Spleen (tissue), 7 donors: ENCODE results near the gene NLGN1.

ENCODE experiments used
- CTCF ChIP-seq, 11 experiments: fragments of 200-600 bp in 7 of 11; fragments of 450-650 bp in 4 of 11; sonication (generic) in 4 of 11; IDR thresholded peaks in 8 of 11; conservative IDR thresholded peaks in 3 of 11; 1 replicate in 7 of 11; 2 replicates in 4 of 11; pipeline versions ENCODE4 v1.4.0 to v1.8.0; 2016 to 2021; ENCODE audit warnings: antibody characterized with exemption in 11 of 11, inconsistent platforms in 4 of 11, mild to moderate bottlenecking in 1 of 11
- POLR2A ChIP-seq, 3 donors: fragments of 450-650 bp; IDR thresholded peaks; one replicate each; pipeline ENCODE4 v1.5.1; 2017; ENCODE audit warnings: antibody characterized with exemption in 3 of 3, mild to moderate bottlenecking in 1 of 3
- POLR2AphosphoS5 ChIP-seq, 3 donors: sonication (generic); formaldehyde crosslinking; IDR thresholded peaks; one replicate each; pipeline ENCODE4 v1.5.1; 2017; ENCODE audit warnings: antibody characterized with exemption in 3 of 3
- donor health status: DM: no; HTN: no; CAD: no; lungs with moderate emphysema.
- donor health status: DM: no; HTN: no; CAD: no.
- donor health status: DM: no; HTN: no; CAD: no.

GRCh38 chr3:174219738-174220137 lies 822.2 kb downstream of the NLGN1 start:
- TF ChIP-seq CTCF (IDR thresholded peaks at IDR 0.05 in 8 of 11, conservative IDR thresholded peaks at IDR 0.05 in 3 of 11) (no peak), POLR2AphosphoS5 (IDR thresholded peaks at IDR 0.05) (no peak), POLR2A (IDR thresholded peaks at IDR 0.05) (no peak)
